Measurements from ENCODE around the gene SSNA1.

SSNA1 gene

GRCh38 chr9:137191691-137192447 is 3.4 kb downstream of the SSNA1 start:
- DNase-seq (ENCODE audit: low read depth), result no peak
- no peak for TF ChIP-seq CTCF (IDR thresholded peaks at IDR 0.05; ENCODE audit: insufficient read depth, low read depth, low read length, missing control alignments)
- no peak overlapping the region for H3K4me3 ChIP-seq (ENCODE audit: low read depth, low read length)

GRCh38 chr9:137192448-137192780 is 3.9 kb downstream of the SSNA1 start:
- TF ChIP-seq CTCF (IDR thresholded peaks at IDR 0.05; ENCODE audit: insufficient read depth, low read depth, low read length, missing control alignments), result no peak
- H3K4me3 ChIP-seq (ENCODE audit: low read depth, low read length), result no peak overlapping the region
- no peak for DNase-seq (ENCODE audit: low read depth)

GRCh38 chr9:137192859-137193258 is 4.4 kb downstream of the SSNA1 start:
- no peak for TF ChIP-seq CTCF (IDR thresholded peaks at IDR 0.05; ENCODE audit: insufficient read depth, low read depth, low read length, missing control alignments)
- no peak overlapping the region for H3K4me3 ChIP-seq (ENCODE audit: low read depth, low read length)
- DNase-seq (ENCODE audit: low read depth), result no peak

GRCh38 chr9:137193771-137194170 is 5.3 kb downstream of the SSNA1 start:
- DNase-seq (ENCODE audit: low read depth), result no peak
- no peak for TF ChIP-seq CTCF (IDR thresholded peaks at IDR 0.05; ENCODE audit: insufficient read depth, low read depth, low read length, missing control alignments)

GRCh38 chr9:137194388-137194787 is 5.9 kb downstream of the SSNA1 start:
- no peak overlapping the region for H3K4me3 ChIP-seq (ENCODE audit: low read depth, low read length)
- no peak for DNase-seq (ENCODE audit: low read depth)
- no peak for TF ChIP-seq CTCF (IDR thresholded peaks at IDR 0.05; ENCODE audit: insufficient read depth, low read depth, low read length, missing control alignments)

More at GRCh38 chr9:137193771-137194170, 5.3 kb downstream of the SSNA1 start:
- no peak overlapping the region for H3K4me3 ChIP-seq (ENCODE audit: low read depth, low read length)

- no peak for DNase-seq (ENCODE audit: low read depth)
- no peak for TF ChIP-seq CTCF (IDR thresholded peaks at IDR 0.05; ENCODE audit: insufficient read depth, low read depth, low read length, missing control alignments)
- no peak overlapping the region for H3K4me3 ChIP-seq (ENCODE audit: low read depth, low read length)
Observed at GRCh38 chr9:137194909-137195308, 6.4 kb downstream of the SSNA1 start.

Data from GM12865 (cell line).